ENCODE results near the gene DLK2.

DNA sequence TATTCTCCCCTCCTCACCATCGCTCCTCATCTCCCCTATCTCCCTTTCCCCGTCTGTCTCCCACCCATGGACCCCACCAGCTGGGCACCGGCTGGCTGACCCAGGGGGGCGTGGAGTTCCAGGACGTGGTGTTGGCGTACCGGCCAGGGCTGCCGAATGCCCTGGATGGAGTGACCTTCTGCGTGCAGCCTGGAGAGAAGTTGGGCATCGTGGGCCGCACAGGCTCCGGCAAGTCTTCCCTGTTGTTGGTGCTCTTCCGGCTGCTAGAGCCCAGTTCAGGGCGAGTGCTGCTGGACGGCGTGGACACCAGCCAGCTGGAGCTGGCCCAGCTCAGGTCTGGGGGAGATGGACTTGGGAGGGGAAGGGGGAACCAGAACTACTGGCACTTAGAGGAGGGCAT, 7.7 kb downstream of the DLK2 start:
- no peak for TF ChIP-seq POLR2A (IDR thresholded peaks at IDR 0.05)
- TF ChIP-seq CTCF (IDR thresholded peaks at IDR 0.05 in 4 of 5, conservative IDR thresholded peaks at IDR 0.05 in 1 of 5), result no peak
